Upper lobe of left lung (tissue), 4 donors: ENCODE data around the gene TOR1AIP2.

Experiments used
- EP300 ChIP-seq, 4 donors: sonication (generic); formaldehyde crosslinking; IDR thresholded peaks; one replicate each; pipeline ENCODE4 v1.5.1; 2017; ENCODE audit warnings: antibody characterized with exemption in 4 of 4, control low read depth in 2 of 4
- POLR2A ChIP-seq, 4 donors: fragments of 450-650 bp; IDR thresholded peaks; one replicate each; pipeline ENCODE4 v1.5.1; 2016 to 2017; ENCODE audit warnings: antibody characterized with exemption in 4 of 4, mild to moderate bottlenecking in 2 of 4
- POLR2AphosphoS5 ChIP-seq, 2 donors: sonication (generic); formaldehyde crosslinking; IDR thresholded peaks; one replicate each; pipeline ENCODE4 v1.5.1; 2017; ENCODE audit warnings: antibody characterized with exemption in 2 of 2
- TF ChIP-seq, protein P1 (sequence below), 6 experiments: fragments of 450-650 bp in 4 of 6; fragments of 200-600 bp in 2 of 6; sonication (generic) in 2 of 6; IDR thresholded peaks; one replicate each; pipeline ENCODE4 v1.5.1; 2016 to 2019; ENCODE audit warnings: antibody characterized with exemption in 6 of 6

DNA sequence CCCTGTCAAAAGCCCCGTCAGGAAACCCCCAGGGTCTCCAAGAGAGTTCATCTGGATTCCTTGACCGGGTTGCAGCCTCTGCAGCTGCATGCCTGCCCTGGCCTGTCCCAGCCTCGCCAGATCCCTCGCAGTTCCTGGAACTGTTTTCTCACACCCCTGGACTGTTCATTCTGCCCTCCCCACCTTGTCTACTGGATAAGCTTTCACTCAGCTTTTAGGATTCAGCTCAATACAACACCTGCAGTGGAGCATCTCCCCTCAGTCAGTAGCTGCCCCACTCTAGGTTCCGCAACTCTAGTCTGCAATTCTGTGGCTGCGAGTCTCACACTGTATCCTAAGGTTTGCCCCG lies 67.3 kb downstream of the TOR1AIP2 start:
- TF ChIP-seq, protein P1, sequence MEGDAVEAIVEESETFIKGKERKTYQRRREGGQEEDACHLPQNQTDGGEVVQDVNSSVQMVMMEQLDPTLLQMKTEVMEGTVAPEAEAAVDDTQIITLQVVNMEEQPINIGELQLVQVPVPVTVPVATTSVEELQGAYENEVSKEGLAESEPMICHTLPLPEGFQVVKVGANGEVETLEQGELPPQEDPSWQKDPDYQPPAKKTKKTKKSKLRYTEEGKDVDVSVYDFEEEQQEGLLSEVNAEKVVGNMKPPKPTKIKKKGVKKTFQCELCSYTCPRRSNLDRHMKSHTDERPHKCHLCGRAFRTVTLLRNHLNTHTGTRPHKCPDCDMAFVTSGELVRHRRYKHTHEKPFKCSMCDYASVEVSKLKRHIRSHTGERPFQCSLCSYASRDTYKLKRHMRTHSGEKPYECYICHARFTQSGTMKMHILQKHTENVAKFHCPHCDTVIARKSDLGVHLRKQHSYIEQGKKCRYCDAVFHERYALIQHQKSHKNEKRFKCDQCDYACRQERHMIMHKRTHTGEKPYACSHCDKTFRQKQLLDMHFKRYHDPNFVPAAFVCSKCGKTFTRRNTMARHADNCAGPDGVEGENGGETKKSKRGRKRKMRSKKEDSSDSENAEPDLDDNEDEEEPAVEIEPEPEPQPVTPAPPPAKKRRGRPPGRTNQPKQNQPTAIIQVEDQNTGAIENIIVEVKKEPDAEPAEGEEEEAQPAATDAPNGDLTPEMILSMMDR (IDR thresholded peaks at IDR 0.05) = no peak
- TF ChIP-seq POLR2A (IDR thresholded peaks at IDR 0.05) (no peak), EP300 (IDR thresholded peaks at IDR 0.05) (no peak), POLR2AphosphoS5 (IDR thresholded peaks at IDR 0.05) (no peak)
